Psoas muscle (tissue), 8 donors: ENCODE measurements around the gene INF2. TPM values are rescaled to one million over a fixed set of nuclear protein-coding genes. Genes with fewer than 3 reads are reported as not detected.

ENCODE experiments used
- ATAC-seq, 4 donors: fragments of 200-7000 bp; cut with Tn5 transposase; one replicate each; pipeline ENCODE4 v1.9.1; 2020; ENCODE audit warnings: moderate library complexity in 3 of 4, mild to moderate bottlenecking in 2 of 4
- DNase-seq, 2 donors: peaks; one replicate each; pipeline ENCODE4 v3.0.0-alpha.2; 2020
- H3K27ac ChIP-seq: fragments of 200-600 bp; one replicate; pipeline ENCODE4 v1.8.0; 2022
- H3K27me3 ChIP-seq, 3 donors: fragments of 200-600 bp in 1 of 3; one replicate each; pipeline versions ENCODE4 v1.6.1 to v1.8.0; 2013 to 2022; ENCODE audit warnings: low read length in 2 of 3, mild to moderate bottlenecking in 2 of 3, moderate library complexity in 1 of 3; ENCODE audit not compliant: insufficient read depth in 3 of 3
- H3K36me3 ChIP-seq, 2 donors: fragments of 200-600 bp in 1 of 2; one replicate each; pipeline versions ENCODE4 v1.6.1 to v1.8.0; 2013 to 2022; ENCODE audit warnings: low read depth in 1 of 2, mild to moderate bottlenecking in 1 of 2, moderate library complexity in 1 of 2; ENCODE audit not compliant: insufficient read depth in 1 of 2
- H3K4me1 ChIP-seq: fragments of 200-600 bp; one replicate; pipeline ENCODE4 v1.8.0; 2022
- H3K4me3 ChIP-seq: fragments of 200-600 bp; one replicate; pipeline ENCODE4 v1.8.0; 2022; ENCODE audit warnings: mild to moderate bottlenecking
- H3K9me3 ChIP-seq: fragments of 200-600 bp; one replicate; pipeline ENCODE4 v1.8.0; 2022
- whole genome bisulfite sequencing, 3 donors: extraction: QIAGEN DNeasy Blood & Tissue Kit; methylation state at CpG; one replicate each; pipeline versions ENCODE4 v1.1.6 to v1.1.7; 2013; 5-methylcytosine and 5-hydroxymethylcytosine counted together
- intact Hi-C, 2 donors: fragments of 100-400 bp; cut with DNase I; formaldehyde crosslinking; loops; one replicate each; pipeline versions ENCODE4 v1.11.0 to v1.14.2; 2022
- polyA plus RNA-seq, 3 donors: library from polyadenylated mRNA; stranded (reverse); fragments of 200-250 nt; gene quantifications; one replicate each; pipeline ENCODE4 v1.2.3, GENCODE V29; 2013
- total RNA-seq, 4 donors: library from RNA; stranded (reverse); fragmentation: NEBNext Ultra II Directional in 2 of 4; extraction: Animal tissue kit (Norgen Biotek cat#: 25700) in 2 of 4; gene quantifications; one replicate each; pipeline versions ENCODE4 v1.2.1 to v1.2.4, GENCODE V29; 2021 to 2023
- TF ChIP-seq, protein P1 (sequence below): fragments of 200-600 bp; IDR thresholded peaks from one replicate; pipeline ENCODE4 v1.8.0; 2022; ENCODE audit warnings: antibody characterized with exemption
- donor health status: healthy with polysubstance abuse.
- donor health status: DM: no; HTN: no; CAD: no; lungs with moderate emphysema.
- donor health status: Bipolar disorder and iron deficiency.
- donor health status: healthy.
- donor health status: DM: yes; HTN: yes; CAD: no.
- donor health status: DM: no; HTN: no; CAD: no.
- donor health status: DM: no; HTN: no; CAD: no.
- donor health status: DM: yes; HTN: yes; CAD: no.

Gene INF2
- total and polyA plus RNA-seq, 7 donors = 12.0 to 29.1 (median 21.6) TPM

GRCh38 chr14:104701383-104702076 is 12.1 kb downstream of the INF2 start:
- Histone ChIP-seq H3K4me3 (no peak overlapping the region), H3K36me3 (peaks cover 0 to 35% of the 10 kb centered on the region in 2 donors), H3K4me1 (peaks cover 9% of the 10 kb centered on the region), H3K27me3 (no peaks in the 10 kb centered on the region), H3K27ac (no peak overlapping the region), H3K9me3 (no peaks in the 10 kb centered on the region)
- ATAC-seq (no peak), DNase-seq (no peak)
- TF ChIP-seq, protein P1, sequence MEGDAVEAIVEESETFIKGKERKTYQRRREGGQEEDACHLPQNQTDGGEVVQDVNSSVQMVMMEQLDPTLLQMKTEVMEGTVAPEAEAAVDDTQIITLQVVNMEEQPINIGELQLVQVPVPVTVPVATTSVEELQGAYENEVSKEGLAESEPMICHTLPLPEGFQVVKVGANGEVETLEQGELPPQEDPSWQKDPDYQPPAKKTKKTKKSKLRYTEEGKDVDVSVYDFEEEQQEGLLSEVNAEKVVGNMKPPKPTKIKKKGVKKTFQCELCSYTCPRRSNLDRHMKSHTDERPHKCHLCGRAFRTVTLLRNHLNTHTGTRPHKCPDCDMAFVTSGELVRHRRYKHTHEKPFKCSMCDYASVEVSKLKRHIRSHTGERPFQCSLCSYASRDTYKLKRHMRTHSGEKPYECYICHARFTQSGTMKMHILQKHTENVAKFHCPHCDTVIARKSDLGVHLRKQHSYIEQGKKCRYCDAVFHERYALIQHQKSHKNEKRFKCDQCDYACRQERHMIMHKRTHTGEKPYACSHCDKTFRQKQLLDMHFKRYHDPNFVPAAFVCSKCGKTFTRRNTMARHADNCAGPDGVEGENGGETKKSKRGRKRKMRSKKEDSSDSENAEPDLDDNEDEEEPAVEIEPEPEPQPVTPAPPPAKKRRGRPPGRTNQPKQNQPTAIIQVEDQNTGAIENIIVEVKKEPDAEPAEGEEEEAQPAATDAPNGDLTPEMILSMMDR = no peak
- WGBS, 3 donors = 90 to 92% (median 91%) methylated on average over 43 to 46 of the region's 46 CpGs
- intact Hi-C loops = no loop called here

DNA sequence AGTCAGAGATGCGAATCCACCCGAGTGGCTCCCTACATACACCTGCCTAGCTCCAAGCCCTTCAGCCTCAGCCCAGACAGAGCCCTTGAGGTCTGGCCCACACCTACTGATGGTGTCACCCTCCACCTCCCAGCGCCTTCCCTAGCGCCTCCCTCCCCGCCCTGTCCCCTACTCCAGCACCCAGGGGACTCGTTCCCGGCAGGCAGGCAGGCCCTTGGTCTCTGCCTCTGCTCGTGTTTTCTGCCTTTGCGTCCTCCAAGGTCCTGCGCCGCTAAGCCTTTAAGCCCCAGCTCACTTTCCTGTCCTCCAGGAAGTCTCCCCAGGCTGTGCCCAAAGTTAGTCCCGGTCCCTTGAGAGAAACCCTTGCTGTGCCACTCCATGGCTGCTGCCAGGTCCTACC is 12.7 kb downstream of the INF2 start:
- Histone ChIP-seq H3K4me3 (no peak overlapping the region), H3K9me3 (no peaks in the 10 kb centered on the region), H3K27ac (no peak overlapping the region), H3K36me3 (peaks cover 0 to 35% of the 10 kb centered on the region in 2 donors), H3K4me1 (peaks cover 4% of the 10 kb centered on the region), H3K27me3 (no peaks in the 10 kb centered on the region)
- DNase-seq (no peak), ATAC-seq (no peak)
- intact Hi-C loops = no loop called here
- 61 to 77% (median 72%) methylated on average over 12 of the region's 12 CpGs for WGBS, 3 donors
- TF ChIP-seq, protein P1 = no peak

DNA sequence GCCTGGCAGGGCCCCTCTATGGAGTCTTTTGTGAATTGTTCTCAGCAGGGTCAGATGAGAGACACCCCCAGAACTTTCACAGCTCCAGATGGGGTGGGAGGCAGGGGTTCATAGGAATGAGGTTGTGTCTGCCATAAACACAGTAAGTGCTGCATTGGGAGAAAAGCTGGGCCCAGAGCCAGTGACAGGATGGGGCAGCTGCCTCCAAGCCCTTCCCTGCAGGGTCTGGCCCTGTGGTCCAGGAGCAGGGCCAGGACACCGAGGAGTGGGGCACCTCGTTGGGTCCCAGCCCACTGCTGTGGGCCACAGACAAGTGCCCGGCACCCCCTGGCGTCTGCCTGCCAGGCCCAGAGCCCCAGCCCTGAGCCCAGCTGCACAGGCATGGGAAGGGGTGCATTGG is 13.3 kb downstream of the INF2 start:
- intact Hi-C loops = no loop called here
- Histone ChIP-seq H3K4me1 (no peaks in the 10 kb centered on the region), H3K27ac (no peak overlapping the region), H3K27me3 (no peaks in the 10 kb centered on the region), H3K36me3 (peaks cover 0 to 35% of the 10 kb centered on the region in 2 donors), H3K9me3 (no peaks in the 10 kb centered on the region), H3K4me3 (no peak overlapping the region)
- WGBS, 3 donors = 49 to 60% (median 58%) methylated on average over 4 of the region's 4 CpGs
- ATAC-seq (no peak), DNase-seq (no peak)
- TF ChIP-seq, protein P1 = no peak

DNA sequence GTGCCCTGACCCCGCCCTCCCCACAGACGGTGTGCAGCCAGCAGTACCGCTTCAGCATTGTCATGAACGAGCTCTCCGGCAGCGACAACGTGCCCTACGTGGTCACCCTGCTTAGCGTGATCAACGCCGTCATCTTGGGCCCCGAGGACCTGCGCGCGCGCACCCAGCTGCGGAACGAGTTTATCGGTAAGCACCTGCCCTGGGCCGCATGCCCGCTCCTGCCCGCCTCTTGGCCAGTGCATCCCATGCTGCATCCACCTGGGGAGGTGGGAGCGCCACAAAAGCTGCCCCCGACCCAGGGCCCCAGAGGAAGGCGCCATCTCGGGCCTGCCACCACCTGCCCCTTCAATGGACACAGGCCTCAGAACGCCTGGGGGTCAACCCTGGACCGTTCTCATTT is 13.9 kb downstream of the INF2 start:
- Histone ChIP-seq H3K27ac (no peak overlapping the region), H3K4me3 (no peak overlapping the region), H3K27me3 (no peaks in the 10 kb centered on the region), H3K36me3 (peaks cover 0 to 35% of the 10 kb centered on the region in 2 donors), H3K4me1 (no peaks in the 10 kb centered on the region), H3K9me3 (no peaks in the 10 kb centered on the region)
- 91 to 96% (median 92%) methylated on average over 28 of the region's 28 CpGs for WGBS, 3 donors
- intact Hi-C loops = no loop called here
- TF ChIP-seq, protein P1 = no peak
- DNase-seq (no peak), ATAC-seq (no peak)

DNA sequence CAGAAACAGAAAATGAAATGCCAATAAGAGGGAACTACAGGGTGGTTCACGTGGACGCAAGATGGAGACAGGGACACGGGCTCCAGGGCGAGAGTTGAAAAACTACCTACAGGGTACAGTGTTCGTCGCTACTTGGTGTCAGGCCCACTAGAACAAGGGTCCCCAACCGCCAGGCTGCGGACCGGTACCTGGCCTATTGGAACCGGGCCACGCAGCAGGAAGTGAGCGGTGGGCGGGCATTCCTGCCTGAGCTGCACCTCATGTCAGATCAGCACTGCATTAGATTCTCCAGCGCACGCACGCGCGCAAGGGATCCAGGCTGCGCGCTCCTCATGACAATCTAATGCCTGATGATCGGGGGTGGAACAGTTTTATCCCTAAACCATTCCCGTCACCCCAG is 14.8 kb downstream of the INF2 start:
- Histone ChIP-seq H3K9me3 (no peaks in the 10 kb centered on the region), H3K27me3 (no peaks in the 10 kb centered on the region), H3K36me3 (peaks cover 0 to 35% of the 10 kb centered on the region in 2 donors), H3K27ac (no peak overlapping the region), H3K4me3 (no peak overlapping the region), H3K4me1 (no peaks in the 10 kb centered on the region)
- ATAC-seq = no peak
- no peak for DNase-seq
- TF ChIP-seq, protein P1 = no peak
- 98 to 99% (median 98%) methylated on average over 22 of the region's 22 CpGs for WGBS, 3 donors
- intact Hi-C loops = no loop called here
